Astrocyte of the spinal cord (primary cell): ENCODE data around the gene SNPH.

Experiments used
- DNase-seq: peaks from one replicate; pipeline ENCODE4 v3.0.0; 2011; ENCODE audit warnings: low read depth, low spot score
- H3K4me3 ChIP-seq: 2 replicates; pipeline ENCODE4 v1.5.1; 2011; ENCODE audit warnings: low read depth, mild to moderate bottlenecking, low read length, moderate library complexity
- in situ Hi-C: cut with HindIII; loops from 2 replicates; pipeline ENCODE4 v1.10.0; 2017; ENCODE audit warnings: low sequenced_read_pairs
- TF ChIP-seq, protein P1 (sequence below): IDR thresholded peaks from 2 replicates; pipeline ENCODE4 v1.5.1; 2012; ENCODE audit warnings: low read depth, mild to moderate bottlenecking, low read length, inconsistent platforms

SNPH gene

GRCh38 chr20:1264727-1265126 is 1.4 kb upstream of the SNPH start:
- TF ChIP-seq, protein P1, sequence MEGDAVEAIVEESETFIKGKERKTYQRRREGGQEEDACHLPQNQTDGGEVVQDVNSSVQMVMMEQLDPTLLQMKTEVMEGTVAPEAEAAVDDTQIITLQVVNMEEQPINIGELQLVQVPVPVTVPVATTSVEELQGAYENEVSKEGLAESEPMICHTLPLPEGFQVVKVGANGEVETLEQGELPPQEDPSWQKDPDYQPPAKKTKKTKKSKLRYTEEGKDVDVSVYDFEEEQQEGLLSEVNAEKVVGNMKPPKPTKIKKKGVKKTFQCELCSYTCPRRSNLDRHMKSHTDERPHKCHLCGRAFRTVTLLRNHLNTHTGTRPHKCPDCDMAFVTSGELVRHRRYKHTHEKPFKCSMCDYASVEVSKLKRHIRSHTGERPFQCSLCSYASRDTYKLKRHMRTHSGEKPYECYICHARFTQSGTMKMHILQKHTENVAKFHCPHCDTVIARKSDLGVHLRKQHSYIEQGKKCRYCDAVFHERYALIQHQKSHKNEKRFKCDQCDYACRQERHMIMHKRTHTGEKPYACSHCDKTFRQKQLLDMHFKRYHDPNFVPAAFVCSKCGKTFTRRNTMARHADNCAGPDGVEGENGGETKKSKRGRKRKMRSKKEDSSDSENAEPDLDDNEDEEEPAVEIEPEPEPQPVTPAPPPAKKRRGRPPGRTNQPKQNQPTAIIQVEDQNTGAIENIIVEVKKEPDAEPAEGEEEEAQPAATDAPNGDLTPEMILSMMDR, result no peak
- H3K4me3 ChIP-seq, result no peak overlapping the region
- no peak for DNase-seq
- in situ Hi-C loops, result no loop called here

- DNase-seq, result peak; percentile 10
- peak overlapping the region; percentile 62 for H3K4me3 ChIP-seq
- TF ChIP-seq, protein P1, result no peak
- in situ Hi-C loops, result no loop called here
Measured at GRCh38 chr20:1265226-1265915, 723 bp upstream of the SNPH start.

DNA sequence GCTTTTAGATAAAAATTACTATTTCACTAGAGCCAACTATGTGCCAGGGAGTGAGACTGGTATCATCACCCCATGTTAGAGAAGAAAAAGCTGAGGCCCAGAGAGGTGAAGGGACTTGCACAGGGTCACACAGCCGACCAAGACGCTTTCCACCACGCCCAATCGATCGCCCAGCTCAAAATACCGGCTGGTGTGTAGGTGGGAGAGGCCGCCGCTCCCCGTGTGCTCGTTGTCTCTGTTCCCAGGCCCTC is 253 bp upstream of the SNPH start:
- peak overlapping the region; percentile 62 for H3K4me3 ChIP-seq
- no peak for DNase-seq
- in situ Hi-C loops, result no loop called here
- TF ChIP-seq, protein P1, result no peak

DNA sequence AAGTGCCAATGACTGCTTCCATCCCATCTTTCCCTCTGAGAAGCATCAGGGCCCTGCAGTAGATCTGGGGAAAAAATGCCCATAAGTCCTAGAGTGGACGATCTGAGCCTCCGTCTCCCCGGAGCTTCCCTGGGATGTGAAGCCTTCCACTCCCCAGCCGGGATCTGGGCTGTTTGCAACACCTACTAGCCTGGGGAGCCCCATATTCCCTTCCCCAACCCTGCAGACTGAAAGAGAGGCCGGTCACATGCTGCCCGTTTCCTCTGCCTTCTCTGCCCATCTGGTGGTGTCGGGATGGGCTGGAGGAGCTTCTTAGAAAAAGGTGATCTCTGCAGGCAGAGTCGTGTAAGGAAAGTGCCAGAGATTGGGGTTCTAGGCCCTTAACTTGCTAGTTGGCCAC is 1.1 kb downstream of the SNPH start:
- in situ Hi-C loops, result no loop called here
- no peak for DNase-seq
- peak overlapping the region; percentile 62 for H3K4me3 ChIP-seq
- TF ChIP-seq, protein P1, result no peak

GRCh38 chr20:1267809-1268374 is 1.8 kb downstream of the SNPH start:
- in situ Hi-C loops, result no loop called here
- no peak overlapping the region for H3K4me3 ChIP-seq
- DNase-seq, result no peak
- TF ChIP-seq, protein P1, result no peak

- H3K4me3 ChIP-seq, result no peak overlapping the region
- in situ Hi-C loops, result no loop called here
- no peak for DNase-seq
- TF ChIP-seq, protein P1, result no peak
Measured at GRCh38 chr20:1269235-1269634, 3.1 kb downstream of the SNPH start.
